Spleen (tissue), 7 donors: ENCODE results near the gene KIF17.

ENCODE experiments used
- CTCF ChIP-seq, 11 experiments: fragments of 200-600 bp in 7 of 11; fragments of 450-650 bp in 4 of 11; sonication (generic) in 4 of 11; IDR thresholded peaks in 8 of 11; conservative IDR thresholded peaks in 3 of 11; 1 replicate in 7 of 11; 2 replicates in 4 of 11; pipeline versions ENCODE4 v1.4.0 to v1.8.0; 2016 to 2021; ENCODE audit warnings: antibody characterized with exemption in 11 of 11, inconsistent platforms in 4 of 11, mild to moderate bottlenecking in 1 of 11
- POLR2AphosphoS5 ChIP-seq, 3 donors: sonication (generic); formaldehyde crosslinking; IDR thresholded peaks; one replicate each; pipeline ENCODE4 v1.5.1; 2017; ENCODE audit warnings: antibody characterized with exemption in 3 of 3
- donor health status: DM: no; HTN: no; CAD: no; lungs with moderate emphysema.
- donor health status: DM: no; HTN: no; CAD: no.
- donor health status: DM: no; HTN: no; CAD: no.

- TF ChIP-seq CTCF (IDR thresholded peaks at IDR 0.05 in 8 of 11, conservative IDR thresholded peaks at IDR 0.05 in 3 of 11): no peak
- no peak for TF ChIP-seq POLR2AphosphoS5 (IDR thresholded peaks at IDR 0.05)
Observed at GRCh38 chr1:20715406-20715805, 2.4 kb downstream of the KIF17 start.
